Bone marrow (tissue), 2 donors: ENCODE results near the gene PAX5.
A peak's percentile ranks its signal among the peaks of the same experiment; 100 is the strongest.
"Not testable (repeated sequence)": the region's sequence is repeated elsewhere in the genome, so short reads cannot be mapped to it uniquely, and the experiment has no call there.

Experiments
- DNase-seq, 2 donors: peaks; one replicate each; lab custom pipeline; 2025; lab: John Stamatoyannopoulos, UW

Gene PAX5

GRCh38 chr9:37033682-37034304, at the start of gene PAX5:
TSS of gene PAX5 (minus strand) at chr9:37034268. CDS start at chr9:37034031, 237 bp downstream.
- DNase-seq = no peak

GRCh38 chr9:37083654-37084053, 49.6 kb upstream of the PAX5 start:
- DNase-seq = no peak

GRCh38 chr9:37082214-37082765, 48.2 kb upstream of the PAX5 start:
- DNase-seq = no peak

GRCh38 chr9:37081507-37081906, 47.4 kb upstream of the PAX5 start:
- DNase-seq = not testable (repeated sequence)

GRCh38 chr9:37080165-37080628, 46.1 kb upstream of the PAX5 start:
- DNase-seq = not testable (repeated sequence)

GRCh38 chr9:37079370-37080164, 45.5 kb upstream of the PAX5 start:
- DNase-seq = peak; percentile 71 to 93

- DNase-seq = not testable (repeated sequence)
These were observed 40.7 kb upstream of the PAX5 start for GRCh38 chr9:37074790-37075189.

GRCh38 chr9:37066139-37066725, 32.2 kb upstream of the PAX5 start:
- no peak for DNase-seq

GRCh38 chr9:37062336-37062735, 28.3 kb upstream of the PAX5 start:
- peak in 1 of 2 donors; percentile 6 for DNase-seq

- DNase-seq = peak in 1 of 2 donors; percentile 26
These were observed 27.7 kb upstream of the PAX5 start for GRCh38 chr9:37061768-37062167.

GRCh38 chr9:37060833-37061232, 26.8 kb upstream of the PAX5 start:
- no peak for DNase-seq

- no peak for DNase-seq
These were observed 22.2 kb upstream of the PAX5 start for GRCh38 chr9:37056046-37056920.

GRCh38 chr9:37054363-37054720, 20.3 kb upstream of the PAX5 start:
- not testable (repeated sequence) for DNase-seq

GRCh38 chr9:37053684-37054362, 19.8 kb upstream of the PAX5 start:
- DNase-seq = no peak

GRCh38 chr9:37046683-37047082, 12.6 kb upstream of the PAX5 start:
- no peak for DNase-seq

GRCh38 chr9:37042421-37042820, 8.4 kb upstream of the PAX5 start:
- DNase-seq = no peak

- DNase-seq = no peak
These were observed 6.5 kb upstream of the PAX5 start for GRCh38 chr9:37040508-37041127.

- DNase-seq = no peak
These were observed 4.9 kb upstream of the PAX5 start for GRCh38 chr9:37038943-37039464.

- DNase-seq = no peak
These were observed 4.4 kb upstream of the PAX5 start for GRCh38 chr9:37038302-37038942.
